HG03558 (cell line): Measurements from ENCODE around the gene RAB29.
"Not testable (repeated sequence)": the region's sequence is repeated elsewhere in the genome, so short reads cannot be mapped to it uniquely, and the experiment has no call there.

Experiments used
- ATAC-seq: cut with Tn5 transposase; IDR thresholded peaks from one replicate; pipeline ENCODE4 v1.9.1; 2021; ENCODE audit warnings: moderate number of reproducible peaks; ENCODE audit not compliant: unreplicated experiment; ENCODE audit errors: extremely low read depth

Gene RAB29

GRCh38 chr1:205733438-205734175, 41.7 kb downstream of the RAB29 start:
- ATAC-seq = no peak

- ATAC-seq = no peak
These were observed 45.2 kb downstream of the RAB29 start for GRCh38 chr1:205729945-205730610.

GRCh38 chr1:205726619-205727125, 48.6 kb downstream of the RAB29 start:
- ATAC-seq = no peak

GRCh38 chr1:205725514-205725913, 49.8 kb downstream of the RAB29 start:
- ATAC-seq = no peak

GRCh38 chr1:205720740-205721139, 54.5 kb downstream of the RAB29 start:
- not testable (repeated sequence) for ATAC-seq

- ATAC-seq = no peak
These were observed 55.5 kb downstream of the RAB29 start for GRCh38 chr1:205719762-205720161.

GRCh38 chr1:205719015-205719414, 56.3 kb downstream of the RAB29 start:
- no peak for ATAC-seq
